K562 (cell line): ENCODE measurements around the gene ZFYVE28. TPM values are rescaled to one million over a fixed set of nuclear protein-coding genes. Genes with fewer than 3 reads are reported as not detected.

Experiments used
- ATF7 ChIP-seq: fragments of 450-650 bp; IDR thresholded peaks from 2 replicates; pipeline ENCODE4 v1.7.1; 2014; ENCODE audit warnings: mild to moderate bottlenecking, moderate library complexity
- BHLHE40 ChIP-seq: IDR thresholded peaks from 2 replicates; pipeline ENCODE4 v1.6.1; 2011; ENCODE audit warnings: low read length, improper control_type of control experiment
- BMI1 ChIP-seq: fragments of 150-350 bp; IDR thresholded peaks from 2 replicates; pipeline ENCODE4 v1.6.1; 2014; ENCODE audit warnings: low read length
- CREB1 ChIP-seq, 2 experiments: sonication (generic) in 1 of 2; formaldehyde crosslinking in 1 of 2; IDR thresholded peaks; 2 replicates each; pipeline versions ENCODE4 v1.6.1 to v1.8.0; 2012 to 2022; ENCODE audit warnings: inconsistent platforms in 1 of 2, mild to moderate bottlenecking in 1 of 2, missing genetic modification reagents in 1 of 2, moderate library complexity in 1 of 2
- GABPB1 ChIP-seq: sonication (generic); formaldehyde crosslinking; IDR thresholded peaks from 2 replicates; pipeline ENCODE4 v1.8.0; 2022; ENCODE audit warnings: mild to moderate bottlenecking, missing genetic modification reagents
- MECOM ChIP-seq: fragments of 250-450 bp; sonication (Bioruptor Pico); IDR thresholded peaks from 2 replicates; pipeline ENCODE4 v1.8.0; 2022; ENCODE audit warnings: inconsistent platforms
- PPARD ChIP-seq: fragments of 250-450 bp; sonication (Bioruptor Pico); IDR thresholded peaks from 2 replicates; pipeline ENCODE4 v1.8.0; 2022; ENCODE audit warnings: inconsistent platforms, mild to moderate bottlenecking, moderate library complexity
- SOX6 ChIP-seq: fragments of 450-650 bp; IDR thresholded peaks from 2 replicates; pipeline ENCODE4 v1.6.1; 2014; ENCODE audit warnings: mild to moderate bottlenecking
- SRF ChIP-seq, 2 experiments: fragments of 250-450, 450-650 bp in 1 of 2; sonication (Bioruptor Pico) in 1 of 2; sonication (generic) in 1 of 2; formaldehyde crosslinking; IDR thresholded peaks; 2 replicates each; pipeline versions ENCODE4 v1.5.0 to v1.5.1; 2020 to 2022; ENCODE audit warnings: mild to moderate bottlenecking in 1 of 2, missing genetic modification reagents in 1 of 2
- ZNF239 ChIP-seq: fragments of 250-450 bp; sonication (Bioruptor Pico); IDR thresholded peaks from 2 replicates; pipeline ENCODE4 v1.4.0; 2020; ENCODE audit warnings: mild to moderate bottlenecking
- ZNF75A ChIP-seq: fragments of 450-650 bp; formaldehyde crosslinking; IDR thresholded peaks from 2 replicates; pipeline ENCODE4 v1.4.0; 2020; ENCODE audit warnings: mild to moderate bottlenecking
- ZNF778 ChIP-seq: fragments of 450-650 bp; formaldehyde crosslinking; IDR thresholded peaks from 2 replicates; pipeline ENCODE4 v1.4.0; 2020; ENCODE audit warnings: mild to moderate bottlenecking, moderate library complexity
- polyA plus RNA-seq, 8 experiments: library from polyadenylated mRNA; depleted of rRNA in 4 of 8; stranded (reverse) in 5 of 8; unstranded in 3 of 8; fragments of >200 nt; fragmentation: Nextera tagmentation in 2 of 8; fragmentation: Illumina TruSeq in 1 of 8; extraction: Ambion mirVana in 2 of 8; extraction: Trizol in 1 of 8; gene quantifications; 2 replicates each; pipeline versions ENCODE4 v1.2.1 to v1.2.3, GENCODE V29; 2011 to 2014; ENCODE audit warnings: inconsistent platforms in 1 of 8, missing spikeins in 1 of 8
- total RNA-seq, 7 experiments: library from RNA; depleted of rRNA in 6 of 7; stranded (reverse); fragments of >200 nt in 6 of 7; fragmentation: Illumina TruSeq in 2 of 7; extraction: Trizol in 2 of 7; gene quantifications; 2 replicates each; pipeline versions ENCODE4 v1.2.1 to v1.2.3, GENCODE V29; 2011 to 2021; ENCODE audit warnings: low replicate concordance in 1 of 7
- TF ChIP-seq, protein P1 (sequence below): sonication (generic); formaldehyde crosslinking; IDR thresholded peaks from 2 replicates; pipeline ENCODE4 v1.8.1; 2023; ENCODE audit warnings: missing genetic modification reagents, mild to moderate bottlenecking, borderline replicate concordance
- TF ChIP-seq, protein P2 (sequence below): fragments of 250-450 bp; sonication (Bioruptor Pico); IDR thresholded peaks from 2 replicates; pipeline ENCODE4 v1.5.0; 2021; ENCODE audit warnings: mild to moderate bottlenecking, borderline replicate concordance
- TF ChIP-seq, protein P3 (sequence below), 3 experiments: fragments of 200-800 bp in 1 of 3; sonication (Bioruptor generic) in 1 of 3; sonication (generic) in 1 of 3; formaldehyde crosslinking in 1 of 3; IDR thresholded peaks; 2 replicates each; pipeline versions ENCODE4 v1.6.1 to v1.8.0; 2016 to 2022; ENCODE audit warnings: mild to moderate bottlenecking in 2 of 3, missing compliant biosample characterization in 2 of 3, missing genetic modification characterization in 2 of 3, missing genetic modification reagents in 1 of 3
- TF ChIP-seq, protein P4 (sequence below): fragments of 450-650 bp; IDR thresholded peaks from one replicate; pipeline ENCODE4 v1.6.1; 2018; ENCODE audit warnings: mild to moderate bottlenecking, moderate library complexity; ENCODE audit not compliant: partially characterized antibody
- TF ChIP-seq, protein P5 (sequence below): fragments of 450-650 bp; IDR thresholded peaks from 2 replicates; pipeline ENCODE4 v1.7.0; 2016; ENCODE audit warnings: borderline replicate concordance

ZFYVE28 gene
- total and polyA plus RNA-seq, 9 of the 15 experiments (the other 6 are each of a cell fraction or from before 2014, with no cell fraction given) = 1.3 to 24.8 (median 8.9) TPM

DNA sequence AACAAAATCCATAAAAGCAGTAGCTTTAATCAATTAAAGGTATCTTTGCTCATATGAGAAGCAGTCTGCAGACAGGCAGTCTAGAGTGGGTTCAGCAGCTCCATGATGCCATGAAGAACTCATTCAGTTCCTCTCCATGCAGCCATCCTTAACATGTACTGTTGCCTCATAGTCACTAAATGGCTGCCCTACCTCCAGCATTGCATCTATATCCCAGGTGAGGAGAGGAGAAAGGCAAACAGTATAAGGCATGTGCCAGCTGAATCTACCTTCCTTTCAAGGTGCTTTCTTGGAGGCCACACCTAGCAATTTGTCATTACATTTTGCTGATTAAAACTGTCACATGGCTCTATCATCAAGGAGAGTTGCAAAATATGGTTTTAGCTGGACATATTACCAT lies 13.6 kb upstream of the ZFYVE28 start (continued):
- TF ChIP-seq, protein P1, sequence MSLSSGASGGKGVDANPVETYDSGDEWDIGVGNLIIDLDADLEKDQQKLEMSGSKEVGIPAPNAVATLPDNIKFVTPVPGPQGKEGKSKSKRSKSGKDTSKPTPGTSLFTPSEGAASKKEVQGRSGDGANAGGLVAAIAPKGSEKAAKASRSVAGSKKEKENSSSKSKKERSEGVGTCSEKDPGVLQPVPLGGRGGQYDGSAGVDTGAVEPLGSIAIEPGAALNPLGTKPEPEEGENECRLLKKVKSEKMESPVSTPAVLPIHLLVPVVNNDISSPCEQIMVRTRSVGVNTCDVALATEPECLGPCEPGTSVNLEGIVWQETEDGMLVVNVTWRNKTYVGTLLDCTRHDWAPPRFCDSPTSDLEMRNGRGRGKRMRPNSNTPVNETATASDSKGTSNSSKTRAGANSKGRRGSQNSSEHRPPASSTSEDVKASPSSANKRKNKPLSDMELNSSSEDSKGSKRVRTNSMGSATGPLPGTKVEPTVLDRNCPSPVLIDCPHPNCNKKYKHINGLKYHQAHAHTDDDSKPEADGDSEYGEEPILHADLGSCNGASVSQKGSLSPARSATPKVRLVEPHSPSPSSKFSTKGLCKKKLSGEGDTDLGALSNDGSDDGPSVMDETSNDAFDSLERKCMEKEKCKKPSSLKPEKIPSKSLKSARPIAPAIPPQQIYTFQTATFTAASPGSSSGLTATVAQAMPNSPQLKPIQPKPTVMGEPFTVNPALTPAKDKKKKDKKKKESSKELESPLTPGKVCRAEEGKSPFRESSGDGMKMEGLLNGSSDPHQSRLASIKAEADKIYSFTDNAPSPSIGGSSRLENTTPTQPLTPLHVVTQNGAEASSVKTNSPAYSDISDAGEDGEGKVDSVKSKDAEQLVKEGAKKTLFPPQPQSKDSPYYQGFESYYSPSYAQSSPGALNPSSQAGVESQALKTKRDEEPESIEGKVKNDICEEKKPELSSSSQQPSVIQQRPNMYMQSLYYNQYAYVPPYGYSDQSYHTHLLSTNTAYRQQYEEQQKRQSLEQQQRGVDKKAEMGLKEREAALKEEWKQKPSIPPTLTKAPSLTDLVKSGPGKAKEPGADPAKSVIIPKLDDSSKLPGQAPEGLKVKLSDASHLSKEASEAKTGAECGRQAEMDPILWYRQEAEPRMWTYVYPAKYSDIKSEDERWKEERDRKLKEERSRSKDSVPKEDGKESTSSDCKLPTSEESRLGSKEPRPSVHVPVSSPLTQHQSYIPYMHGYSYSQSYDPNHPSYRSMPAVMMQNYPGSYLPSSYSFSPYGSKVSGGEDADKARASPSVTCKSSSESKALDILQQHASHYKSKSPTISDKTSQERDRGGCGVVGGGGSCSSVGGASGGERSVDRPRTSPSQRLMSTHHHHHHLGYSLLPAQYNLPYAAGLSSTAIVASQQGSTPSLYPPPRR (CRISPR knock-in tag) = no peak
- no peak for TF ChIP-seq ZNF75A (CRISPR knock-in tag)
- TF ChIP-seq BMI1 = no peak
- no peak for TF ChIP-seq BHLHE40
- no peak for TF ChIP-seq MECOM (CRISPR knock-in tag)
- no peak for TF ChIP-seq SOX6
- TF ChIP-seq, protein P2, sequence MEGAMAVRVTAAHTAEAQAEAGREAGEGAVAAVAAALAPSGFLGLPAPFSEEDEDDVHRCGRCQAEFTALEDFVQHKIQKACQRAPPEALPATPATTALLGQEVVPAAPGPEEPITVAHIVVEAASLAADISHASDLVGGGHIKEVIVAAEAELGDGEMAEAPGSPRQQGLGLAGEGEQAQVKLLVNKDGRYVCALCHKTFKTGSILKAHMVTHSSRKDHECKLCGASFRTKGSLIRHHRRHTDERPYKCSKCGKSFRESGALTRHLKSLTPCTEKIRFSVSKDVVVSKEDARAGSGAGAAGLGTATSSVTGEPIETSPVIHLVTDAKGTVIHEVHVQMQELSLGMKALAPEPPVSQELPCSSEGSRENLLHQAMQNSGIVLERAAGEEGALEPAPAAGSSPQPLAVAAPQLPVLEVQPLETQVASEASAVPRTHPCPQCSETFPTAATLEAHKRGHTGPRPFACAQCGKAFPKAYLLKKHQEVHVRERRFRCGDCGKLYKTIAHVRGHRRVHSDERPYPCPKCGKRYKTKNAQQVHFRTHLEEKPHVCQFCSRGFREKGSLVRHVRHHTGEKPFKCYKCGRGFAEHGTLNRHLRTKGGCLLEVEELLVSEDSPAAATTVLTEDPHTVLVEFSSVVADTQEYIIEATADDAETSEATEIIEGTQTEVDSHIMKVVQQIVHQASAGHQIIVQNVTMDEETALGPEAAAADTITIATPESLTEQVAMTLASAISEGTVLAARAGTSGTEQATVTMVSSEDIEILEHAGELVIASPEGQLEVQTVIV = no peak
- TF ChIP-seq CREB1 (IDR thresholded peaks at IDR 0.05) = no peak
- TF ChIP-seq CREB1 (CRISPR knock-in tag; IDR thresholded peaks at IDR 0.05) = 0 out of 2 replicates have a peak, but pooled peaks have one; percentile 40
- TF ChIP-seq, protein P3, sequence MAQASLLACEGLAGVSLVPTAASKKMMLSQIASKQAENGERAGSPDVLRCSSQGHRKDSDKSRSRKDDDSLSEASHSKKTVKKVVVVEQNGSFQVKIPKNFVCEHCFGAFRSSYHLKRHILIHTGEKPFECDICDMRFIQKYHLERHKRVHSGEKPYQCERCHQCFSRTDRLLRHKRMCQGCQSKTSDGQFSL (CRISPR knock-in tag; IDR thresholded peaks at IDR 0.05) = no peak
- TF ChIP-seq, protein P3 (tag; IDR thresholded peaks at IDR 0.05) = no peak
- TF ChIP-seq ZNF239 (CRISPR knock-in tag) = peak; percentile 76; the same call in 1 of the 2 replicates
- no peak for TF ChIP-seq ATF7
- TF ChIP-seq PPARD (CRISPR knock-in tag) = no peak
- TF ChIP-seq SRF (CRISPR knock-in tag; IDR thresholded peaks at IDR 0.05) = no peak
- TF ChIP-seq, protein P4, sequence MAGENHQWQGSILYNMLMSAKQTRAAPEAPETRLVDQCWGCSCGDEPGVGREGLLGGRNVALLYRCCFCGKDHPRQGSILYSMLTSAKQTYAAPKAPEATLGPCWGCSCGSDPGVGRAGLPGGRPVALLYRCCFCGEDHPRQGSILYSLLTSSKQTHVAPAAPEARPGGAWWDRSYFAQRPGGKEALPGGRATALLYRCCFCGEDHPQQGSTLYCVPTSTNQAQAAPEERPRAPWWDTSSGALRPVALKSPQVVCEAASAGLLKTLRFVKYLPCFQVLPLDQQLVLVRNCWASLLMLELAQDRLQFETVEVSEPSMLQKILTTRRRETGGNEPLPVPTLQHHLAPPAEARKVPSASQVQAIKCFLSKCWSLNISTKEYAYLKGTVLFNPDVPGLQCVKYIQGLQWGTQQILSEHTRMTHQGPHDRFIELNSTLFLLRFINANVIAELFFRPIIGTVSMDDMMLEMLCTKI = no peak
- TF ChIP-seq, protein P5, sequence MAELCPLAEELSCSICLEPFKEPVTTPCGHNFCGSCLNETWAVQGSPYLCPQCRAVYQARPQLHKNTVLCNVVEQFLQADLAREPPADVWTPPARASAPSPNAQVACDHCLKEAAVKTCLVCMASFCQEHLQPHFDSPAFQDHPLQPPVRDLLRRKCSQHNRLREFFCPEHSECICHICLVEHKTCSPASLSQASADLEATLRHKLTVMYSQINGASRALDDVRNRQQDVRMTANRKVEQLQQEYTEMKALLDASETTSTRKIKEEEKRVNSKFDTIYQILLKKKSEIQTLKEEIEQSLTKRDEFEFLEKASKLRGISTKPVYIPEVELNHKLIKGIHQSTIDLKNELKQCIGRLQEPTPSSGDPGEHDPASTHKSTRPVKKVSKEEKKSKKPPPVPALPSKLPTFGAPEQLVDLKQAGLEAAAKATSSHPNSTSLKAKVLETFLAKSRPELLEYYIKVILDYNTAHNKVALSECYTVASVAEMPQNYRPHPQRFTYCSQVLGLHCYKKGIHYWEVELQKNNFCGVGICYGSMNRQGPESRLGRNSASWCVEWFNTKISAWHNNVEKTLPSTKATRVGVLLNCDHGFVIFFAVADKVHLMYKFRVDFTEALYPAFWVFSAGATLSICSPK = no peak
- TF ChIP-seq ZNF778 = no peak
- no peak for TF ChIP-seq GABPB1 (CRISPR knock-in tag)
